Lung (tissue), 12 donors: Measurements from ENCODE around the gene CCR1. TPM values are rescaled to one million over a fixed set of nuclear protein-coding genes. Genes with fewer than 3 reads are reported as not detected.

Experiments
- ATAC-seq: fragments of 200-7000 bp; cut with Tn5 transposase; one replicate; pipeline ENCODE4 v1.9.1; 2020; ENCODE audit warnings: moderate number of reproducible peaks; ENCODE audit not compliant: insufficient read depth, low FRiP score
- DNase-seq, 3 donors: peaks; one replicate each; pipeline ENCODE4 v3.0.0-alpha.2; 2013 to 2017
- H3K27ac ChIP-seq, 2 donors: one replicate each; pipeline ENCODE4 v1.5.1; 2013; ENCODE audit warnings: mild to moderate bottlenecking in 2 of 2, moderate library complexity in 2 of 2, control low read depth in 1 of 2, inconsistent platforms in 1 of 2, low read depth in 1 of 2, low read length in 1 of 2
- H3K27me3 ChIP-seq, 3 donors: one replicate each; pipeline ENCODE4 v1.5.1; 2013; ENCODE audit warnings: low read length in 2 of 3; ENCODE audit not compliant: control insufficient read depth in 3 of 3, insufficient read depth in 3 of 3
- H3K36me3 ChIP-seq, 4 donors: one replicate each; pipeline ENCODE4 v1.5.1; 2013; ENCODE audit warnings: low read length in 4 of 4, mild to moderate bottlenecking in 1 of 4, moderate library complexity in 1 of 4; ENCODE audit not compliant: control insufficient read depth in 4 of 4, insufficient read depth in 4 of 4
- H3K4me1 ChIP-seq, 5 donors: one replicate each; pipeline ENCODE4 v1.5.1; 2013; ENCODE audit warnings: low read length in 5 of 5, mild to moderate bottlenecking in 2 of 5, moderate library complexity in 1 of 5; ENCODE audit not compliant: control insufficient read depth in 5 of 5, insufficient read depth in 5 of 5
- H3K4me3 ChIP-seq: one replicate; pipeline ENCODE4 v1.5.1; 2013; ENCODE audit warnings: mild to moderate bottlenecking, control low read depth, moderate library complexity
- H3K9ac ChIP-seq, 2 donors: one replicate each; pipeline ENCODE4 v1.5.1; 2013; ENCODE audit warnings: low read length in 2 of 2, control low read depth in 1 of 2; ENCODE audit not compliant: insufficient read depth in 1 of 2
- H3K9me3 ChIP-seq, 4 donors: one replicate each; pipeline ENCODE4 v1.5.1; 2013; ENCODE audit warnings: low read length in 3 of 4, mild to moderate bottlenecking in 1 of 4, moderate library complexity in 1 of 4; ENCODE audit not compliant: control insufficient read depth in 4 of 4, insufficient read depth in 3 of 4
- WGBS, 2 donors: extraction: QIAGEN DNeasy Blood & Tissue Kit; methylation state at CpG; one replicate each; pipeline ENCODE4 v1.1.7; 2013; 5-methylcytosine and 5-hydroxymethylcytosine counted together
- polyA plus RNA-seq, 2 donors: library from polyadenylated mRNA; stranded (reverse); fragments of 200-250 nt; gene quantifications; one replicate each; pipeline ENCODE4 v1.2.1, GENCODE V29; 2013
- total RNA-seq, 2 donors: library from RNA; depleted of rRNA in 1 of 2; stranded (reverse); fragments of >200 nt in 1 of 2; gene quantifications; one replicate each; pipeline ENCODE4 v1.2.1, GENCODE V29; 2014 to 2021
- TF ChIP-seq, protein P1 (sequence below): IDR thresholded peaks from 2 replicates; pipeline ENCODE4 v1.5.1; 2012; ENCODE audit warnings: mild to moderate bottlenecking; ENCODE audit errors: control extremely low read depth, extremely low read depth
- donor health status: control.
- donor health status: control.
- donor health status: Bipolar disorder and iron deficiency.
- donor health status: healthy.
- donor health status: DM: yes; HTN: yes; CAD: no.

CCR1 gene
- total and polyA plus RNA-seq, 4 donors, result 9.7 to 95.2 (median 25.3) TPM

GRCh38 chr3:46192939-46193338 lies 15.2 kb downstream of the CCR1 start:
- ATAC-seq (no peak), DNase-seq (no peak)
- WGBS, 2 donors, result 81 to 89% methylated on average over 5 of the region's 5 CpGs
- H3K4me1 ChIP-seq, result peaks cover 0 to under 1% (median 0%) of the 10 kb centered on the region in 5 donors
- H3K9me3 ChIP-seq, result peaks cover 2 to 10% (median 4%) of the 10 kb centered on the region in 4 donors
- no peaks in the 10 kb centered on the region for H3K27me3 ChIP-seq
- no peak overlapping the region for H3K27ac ChIP-seq
- H3K9ac ChIP-seq, result no peak overlapping the region
- H3K4me3 ChIP-seq, result no peak overlapping the region
- TF ChIP-seq, protein P1, sequence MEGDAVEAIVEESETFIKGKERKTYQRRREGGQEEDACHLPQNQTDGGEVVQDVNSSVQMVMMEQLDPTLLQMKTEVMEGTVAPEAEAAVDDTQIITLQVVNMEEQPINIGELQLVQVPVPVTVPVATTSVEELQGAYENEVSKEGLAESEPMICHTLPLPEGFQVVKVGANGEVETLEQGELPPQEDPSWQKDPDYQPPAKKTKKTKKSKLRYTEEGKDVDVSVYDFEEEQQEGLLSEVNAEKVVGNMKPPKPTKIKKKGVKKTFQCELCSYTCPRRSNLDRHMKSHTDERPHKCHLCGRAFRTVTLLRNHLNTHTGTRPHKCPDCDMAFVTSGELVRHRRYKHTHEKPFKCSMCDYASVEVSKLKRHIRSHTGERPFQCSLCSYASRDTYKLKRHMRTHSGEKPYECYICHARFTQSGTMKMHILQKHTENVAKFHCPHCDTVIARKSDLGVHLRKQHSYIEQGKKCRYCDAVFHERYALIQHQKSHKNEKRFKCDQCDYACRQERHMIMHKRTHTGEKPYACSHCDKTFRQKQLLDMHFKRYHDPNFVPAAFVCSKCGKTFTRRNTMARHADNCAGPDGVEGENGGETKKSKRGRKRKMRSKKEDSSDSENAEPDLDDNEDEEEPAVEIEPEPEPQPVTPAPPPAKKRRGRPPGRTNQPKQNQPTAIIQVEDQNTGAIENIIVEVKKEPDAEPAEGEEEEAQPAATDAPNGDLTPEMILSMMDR, result no peak
- peaks cover 0 to 4% (median 0%) of the 10 kb centered on the region in 4 donors for H3K36me3 ChIP-seq

DNA sequence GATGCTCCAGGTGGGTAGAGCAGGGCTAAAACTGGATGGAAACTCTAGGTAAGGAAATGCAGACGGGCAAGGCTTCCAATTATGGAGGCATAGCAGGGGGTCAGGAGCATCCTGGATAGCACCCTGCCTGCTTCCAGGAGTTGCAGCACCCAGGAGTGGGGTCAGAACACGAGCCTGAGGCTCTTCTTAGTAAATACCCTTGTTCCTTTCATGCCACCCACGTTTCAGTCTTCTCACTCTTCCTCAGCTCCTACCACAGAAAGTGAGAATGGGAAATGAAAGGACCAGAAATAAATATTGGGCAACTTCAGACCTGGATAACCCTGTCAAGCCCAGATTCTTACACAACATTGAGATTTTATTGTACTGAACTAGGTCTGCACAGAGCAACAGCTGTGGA lies 16.4 kb downstream of the CCR1 start:
- TF ChIP-seq, protein P1, result no peak
- ATAC-seq, result no peak
- Histone ChIP-seq H3K9me3 (peaks cover 2 to 6% (median 4%) of the 10 kb centered on the region in 4 donors), H3K4me3 (no peak overlapping the region), H3K9ac (no peak overlapping the region), H3K4me1 (peaks cover 0 to 13% (median 1%) of the 10 kb centered on the region in 5 donors), H3K27ac (no peak overlapping the region), H3K27me3 (no peaks in the 10 kb centered on the region), H3K36me3 (peaks cover 0 to 4% (median 0%) of the 10 kb centered on the region in 4 donors)
- 28 to 33% methylated on average over 3 of the region's 3 CpGs for WGBS, 2 donors
- no peak for DNase-seq

GRCh38 chr3:46188708-46189107 lies 19.4 kb downstream of the CCR1 start:
- Histone ChIP-seq H3K27ac (no peak overlapping the region), H3K4me3 (no peak overlapping the region), H3K4me1 (peaks cover 0 to 24% (median 1%) of the 10 kb centered on the region in 5 donors), H3K36me3 (peaks cover 0 to 2% (median 0%) of the 10 kb centered on the region in 4 donors), H3K27me3 (no peaks in the 10 kb centered on the region), H3K9me3 (peaks cover 0 to 3% (median 1%) of the 10 kb centered on the region in 4 donors), H3K9ac (no peak overlapping the region)
- WGBS, 2 donors, result 96% methylated on average over 10 of the region's 10 CpGs
- ATAC-seq, result no peak
- no peak for DNase-seq
- TF ChIP-seq, protein P1, result no peak

GRCh38 chr3:46187876-46188275 lies 20.2 kb downstream of the CCR1 start:
- Histone ChIP-seq H3K9ac (no peak overlapping the region), H3K4me1 (peaks cover 0 to 24% (median 1%) of the 10 kb centered on the region in 5 donors), H3K9me3 (peaks cover 0 to 4% (median 0%) of the 10 kb centered on the region in 4 donors), H3K27ac (no peak overlapping the region), H3K27me3 (no peaks in the 10 kb centered on the region), H3K36me3 (no peaks in the 10 kb centered on the region), H3K4me3 (no peak overlapping the region)
- 92 to 93% methylated on average over 2 of the region's 2 CpGs for WGBS, 2 donors
- TF ChIP-seq, protein P1, result no peak
- no peak for ATAC-seq
- DNase-seq, result no peak
